OCI-LY1 (cell line): Measurements from ENCODE around the gene NUDT12.

ENCODE experiments used
- CTCF ChIP-seq: fragments of 200-600 bp; sonication (generic), shearing (Covaris generic); IDR thresholded peaks from 2 replicates; pipeline ENCODE4 v1.5.1; 2017; ENCODE audit warnings: mild to moderate bottlenecking, antibody characterized with exemption, low read length, moderate library complexity, mixed read lengths
- EZH2 ChIP-seq: fragments of 200-600 bp; sonication (generic), shearing (Covaris generic); IDR thresholded peaks from 2 replicates; pipeline ENCODE4 v1.8.0; 2017; ENCODE audit warnings: borderline replicate concordance, mixed run types, mild to moderate bottlenecking, antibody characterized with exemption, low read length, moderate library complexity, mixed read lengths

GRCh38 chr5:103605277-103605676, 42.7 kb upstream of the NUDT12 start:
- TF ChIP-seq CTCF (no peak), EZH2 (no peak)
